EL (cell line): ENCODE results near the gene PLPPR1.
A peak's percentile ranks its signal among the peaks of the same experiment; 100 is the strongest.

Experiments used
- DNase-seq: peaks from one replicate; pipeline ENCODE4 v3.0.0-alpha.2; 2016

Gene PLPPR1

GRCh38 chr9:101128623-101129022 is 100.1 kb downstream of the PLPPR1 start:
- no peak for DNase-seq

GRCh38 chr9:101130054-101130453 is 101.5 kb downstream of the PLPPR1 start:
- no peak for DNase-seq

GRCh38 chr9:101131326-101131725 is 102.8 kb downstream of the PLPPR1 start:
- DNase-seq, result no peak

GRCh38 chr9:101132801-101133200 is 104.3 kb downstream of the PLPPR1 start:
- no peak for DNase-seq

GRCh38 chr9:101138509-101138908 is 110.0 kb downstream of the PLPPR1 start:
- no peak for DNase-seq

GRCh38 chr9:101139082-101139481 is 110.6 kb downstream of the PLPPR1 start:
- DNase-seq, result no peak

GRCh38 chr9:101140764-101141163 is 112.2 kb downstream of the PLPPR1 start:
- DNase-seq, result no peak

- no peak for DNase-seq
Observed at GRCh38 chr9:101146508-101146907, 118.0 kb downstream of the PLPPR1 start.

- DNase-seq, result no peak
Observed at GRCh38 chr9:101148344-101148743, 119.8 kb downstream of the PLPPR1 start.

GRCh38 chr9:101158361-101158760 is 129.8 kb downstream of the PLPPR1 start:
- DNase-seq, result no peak

GRCh38 chr9:101162231-101162630 is 133.7 kb downstream of the PLPPR1 start:
- DNase-seq, result no peak

- no peak for DNase-seq
Observed at GRCh38 chr9:101165131-101165530, 136.6 kb downstream of the PLPPR1 start.

GRCh38 chr9:101167490-101168134 is 139.1 kb downstream of the PLPPR1 start:
- no peak for DNase-seq

- no peak for DNase-seq
Observed at GRCh38 chr9:101172616-101173015, 144.1 kb downstream of the PLPPR1 start.

GRCh38 chr9:101173907-101174306 is 145.4 kb downstream of the PLPPR1 start:
- no peak for DNase-seq

GRCh38 chr9:101176384-101176783 is 147.9 kb downstream of the PLPPR1 start:
- DNase-seq, result peak; percentile 6

- no peak for DNase-seq
Observed at GRCh38 chr9:101184813-101185278, 156.3 kb downstream of the PLPPR1 start.

GRCh38 chr9:101191723-101192122 is 163.2 kb downstream of the PLPPR1 start:
- no peak for DNase-seq

GRCh38 chr9:101197026-101197425 is 168.5 kb downstream of the PLPPR1 start:
- no peak for DNase-seq

- DNase-seq, result no peak
Observed at GRCh38 chr9:101200852-101201251, 172.3 kb downstream of the PLPPR1 start.

- DNase-seq, result no peak
Observed at GRCh38 chr9:101201630-101202029, 173.1 kb downstream of the PLPPR1 start.

GRCh38 chr9:101209670-101210069 is 181.1 kb downstream of the PLPPR1 start:
- no peak for DNase-seq

- no peak for DNase-seq
Observed at GRCh38 chr9:101212661-101213060, 184.1 kb downstream of the PLPPR1 start.

GRCh38 chr9:101219030-101219429 is 190.5 kb downstream of the PLPPR1 start:
- no peak for DNase-seq

- DNase-seq, result no peak
Observed at GRCh38 chr9:101220341-101220740, 191.8 kb downstream of the PLPPR1 start.
